Stimulated activated CD8-positive, alpha-beta memory T cell treated with anti-CD3 and anti-CD28 coated beads, Interleukin-4, amount 100 ng/mL, for 24 hours (primary cell): ENCODE data around the gene TNFSF15.

ENCODE experiments used
- DNase-seq: peaks from one replicate; pipeline ENCODE4 v3.0.0-alpha.2; 2020; ENCODE audit warnings: low read depth

TNFSF15 gene

GRCh38 chr9:114805670-114806525 is at the start of gene TNFSF15:
TSS of gene TNFSF15 (minus strand) at chr9:114806039. CDS start at chr9:114806012, 27 bp downstream.
- no peak for DNase-seq

- no peak for DNase-seq
These were observed 49.6 kb upstream of the TNFSF15 start for GRCh38 chr9:114855488-114855887.

- DNase-seq, result no peak
These were observed 49.0 kb upstream of the TNFSF15 start for GRCh38 chr9:114854736-114855355.

DNA sequence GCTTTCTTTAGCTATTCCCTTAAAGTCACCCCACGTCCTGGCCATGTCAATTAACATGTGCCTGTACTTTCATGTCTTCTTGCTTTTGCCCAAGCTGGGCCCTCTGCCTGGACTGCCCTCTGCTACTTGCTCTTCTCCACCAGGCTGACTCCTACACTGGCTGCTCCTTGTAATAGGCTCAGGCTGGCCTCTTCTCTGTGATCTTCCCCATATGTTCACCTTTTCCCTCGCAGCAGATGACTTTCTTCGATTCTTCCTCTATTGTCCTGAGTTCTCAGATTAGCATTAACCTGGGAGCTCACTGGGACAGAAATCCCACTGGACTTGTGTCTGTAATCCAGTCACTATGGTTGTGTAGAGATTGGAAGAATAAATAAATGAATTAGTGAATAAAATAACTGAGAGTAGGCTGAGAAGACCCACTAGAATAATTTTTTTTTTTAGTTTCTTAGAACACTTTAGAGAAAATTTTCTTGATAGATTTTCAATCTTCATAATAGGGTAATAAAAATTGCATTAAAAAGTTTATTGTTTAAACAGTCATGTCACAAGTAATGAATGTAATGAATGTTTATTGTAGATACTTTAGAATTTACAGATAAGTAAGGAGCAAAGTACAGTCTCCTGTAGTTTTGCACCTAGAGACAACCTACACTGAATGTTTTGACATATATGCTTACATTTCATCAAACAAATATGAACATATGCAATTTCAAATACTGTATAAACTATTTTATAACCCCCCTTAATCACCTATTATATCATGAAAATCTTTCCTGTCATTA is 47.4 kb upstream of the TNFSF15 start:
- DNase-seq, result no peak

DNA sequence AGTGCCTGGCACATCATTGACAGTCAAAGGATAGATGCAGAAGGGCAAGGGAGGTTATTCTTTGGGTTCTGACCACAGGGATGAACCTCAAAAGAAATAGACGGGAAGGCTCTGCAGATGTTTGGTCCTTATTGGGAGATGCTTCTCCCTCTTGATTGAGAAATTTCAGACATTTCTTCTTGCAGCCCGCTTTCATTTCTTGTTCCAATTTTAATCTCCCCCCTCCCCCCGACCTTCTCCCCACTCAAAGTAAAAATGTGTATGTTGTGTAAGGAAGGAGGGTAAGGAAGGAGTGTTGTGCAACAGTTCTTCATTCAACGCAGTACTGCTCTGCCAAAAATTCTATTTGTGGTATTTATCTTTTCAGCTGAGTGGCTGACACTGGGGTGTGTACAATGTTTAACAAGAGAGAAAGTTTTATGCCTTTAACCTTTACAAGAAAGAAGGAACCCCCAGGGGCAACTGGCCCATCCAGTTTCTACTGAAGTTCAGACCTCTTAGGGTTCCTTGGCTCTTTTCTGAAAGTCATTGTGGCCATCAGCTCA is 46.3 kb upstream of the TNFSF15 start:
- no peak for DNase-seq

DNA sequence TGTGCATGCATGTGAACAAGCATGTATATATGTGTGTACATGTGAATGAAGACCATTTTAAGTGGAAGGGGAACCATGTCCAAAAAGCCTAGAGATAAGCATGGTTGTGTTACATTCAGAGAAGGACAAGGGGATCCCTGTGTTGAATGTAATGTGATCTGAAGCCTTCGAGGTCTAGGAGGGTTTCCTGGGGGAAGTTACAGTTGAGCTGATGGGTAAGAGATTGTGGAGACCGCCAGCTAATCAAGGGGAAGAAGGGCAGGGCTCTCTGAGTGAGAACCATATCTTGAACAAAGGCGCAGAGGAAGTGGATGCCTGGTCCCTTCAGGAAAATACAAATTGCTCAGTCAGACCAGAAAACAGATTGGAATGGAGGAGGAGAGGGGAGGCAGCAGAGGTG is 45.5 kb upstream of the TNFSF15 start:
- DNase-seq, result no peak

GRCh38 chr9:114850871-114851270 is 45.0 kb upstream of the TNFSF15 start:
- DNase-seq, result no peak

DNA sequence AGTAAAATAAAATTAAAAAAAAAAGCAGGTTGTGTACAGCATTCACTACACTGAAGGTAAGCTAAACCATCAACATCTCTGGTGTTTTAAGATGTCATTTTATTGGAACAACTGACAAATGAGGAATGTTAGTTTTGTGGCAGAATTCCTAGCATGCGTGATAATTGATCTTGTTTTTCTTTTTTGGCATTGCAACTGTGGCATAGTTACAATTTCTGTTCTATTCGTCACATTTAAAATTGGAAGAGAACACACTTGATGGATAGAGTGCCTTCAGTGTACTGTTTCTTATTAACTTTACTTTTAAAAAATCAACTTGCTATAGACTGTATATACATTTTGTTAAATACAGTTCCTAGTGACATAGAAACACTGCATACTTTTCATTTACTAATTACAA is 43.6 kb upstream of the TNFSF15 start:
- no peak for DNase-seq

GRCh38 chr9:114847492-114848417 is 41.9 kb upstream of the TNFSF15 start:
- DNase-seq, result no peak

GRCh38 chr9:114845373-114845772 is 39.5 kb upstream of the TNFSF15 start:
- DNase-seq, result no peak

GRCh38 chr9:114844766-114845165 is 38.9 kb upstream of the TNFSF15 start:
- no peak for DNase-seq

DNA sequence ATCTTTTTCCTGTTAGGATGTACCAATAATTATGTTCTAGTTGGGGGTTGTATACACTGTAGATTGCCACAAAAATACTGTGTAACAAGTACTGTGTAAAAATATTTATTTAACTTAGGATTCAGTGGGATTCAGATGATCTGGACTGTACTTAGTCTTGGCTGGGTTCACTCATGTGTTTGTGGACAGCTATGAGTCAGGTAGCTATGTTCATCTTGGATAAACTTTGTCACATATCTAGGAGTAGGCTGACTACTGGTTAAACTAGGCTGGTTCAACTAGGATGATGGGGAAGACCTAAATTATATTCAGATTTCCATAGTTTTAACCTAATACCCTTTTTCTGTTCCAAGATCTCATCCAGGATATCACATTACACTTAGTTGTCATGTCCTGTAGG is 32.1 kb upstream of the TNFSF15 start:
- DNase-seq, result no peak

- DNase-seq, result no peak
These were observed 30.9 kb upstream of the TNFSF15 start for GRCh38 chr9:114836769-114837168.

GRCh38 chr9:114834386-114834785 is 28.5 kb upstream of the TNFSF15 start:
- no peak for DNase-seq

- DNase-seq, result no peak
These were observed 24.7 kb upstream of the TNFSF15 start for GRCh38 chr9:114830546-114830945.

DNA sequence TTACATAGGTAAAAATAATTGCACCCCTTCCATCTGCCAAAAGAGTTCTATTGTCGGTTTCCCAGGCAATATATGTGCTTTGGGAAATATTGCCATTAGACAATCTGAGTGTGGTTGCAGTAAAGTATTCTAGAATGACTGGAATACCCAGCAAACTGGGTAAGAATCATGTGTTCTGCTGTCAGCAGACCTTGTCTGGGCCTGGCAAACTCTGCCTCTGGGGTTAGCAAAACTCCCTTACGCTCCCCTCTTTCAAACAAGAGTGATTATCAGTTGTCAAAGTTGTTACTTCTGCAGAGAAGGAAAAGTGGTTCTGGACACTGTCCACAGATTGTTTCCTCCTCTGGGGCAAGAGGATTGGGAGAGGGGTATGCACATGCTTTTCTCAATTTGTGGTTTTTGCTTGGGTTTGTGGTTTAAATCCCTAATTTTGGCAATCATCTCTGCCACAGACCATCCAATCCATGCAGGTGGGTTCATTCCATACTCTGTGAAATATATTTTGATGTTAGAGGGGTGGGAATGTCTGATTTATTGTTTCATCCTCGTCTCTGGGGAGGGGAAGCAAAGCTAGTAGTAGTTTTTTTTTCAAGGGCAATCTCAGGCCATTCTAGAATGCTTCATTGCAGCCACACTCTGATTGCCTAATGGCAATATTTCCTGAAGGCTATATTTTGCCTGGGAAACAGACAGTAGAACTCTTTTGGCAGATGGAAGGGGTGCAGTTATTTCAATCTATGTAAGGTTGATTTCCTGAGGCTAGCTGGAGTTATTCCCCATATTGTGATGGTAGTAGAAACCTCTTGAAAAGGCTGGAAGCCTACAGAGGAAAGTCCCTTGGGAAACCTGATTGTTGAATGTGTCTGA is 24.0 kb upstream of the TNFSF15 start:
- no peak for DNase-seq

DNA sequence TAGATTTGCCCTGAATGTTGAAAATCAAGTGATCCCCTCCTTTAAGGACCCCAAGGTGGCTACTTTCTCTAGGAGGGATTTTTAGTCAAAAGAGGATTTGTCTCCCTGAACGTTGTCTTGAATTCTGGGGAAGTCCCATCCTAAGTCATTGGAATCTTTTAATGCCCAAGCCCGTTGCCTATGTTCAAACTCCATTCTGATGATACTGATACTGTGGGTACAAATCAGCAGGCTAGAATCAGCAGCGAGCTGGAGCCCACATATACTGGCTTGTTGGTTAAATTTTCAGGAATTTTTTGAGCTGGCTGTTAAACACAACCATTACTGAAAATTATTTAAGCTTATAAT is 22.4 kb upstream of the TNFSF15 start:
- DNase-seq, result no peak

- no peak for DNase-seq
These were observed 21.9 kb upstream of the TNFSF15 start for GRCh38 chr9:114827641-114828302.

- no peak for DNase-seq
These were observed 20.6 kb upstream of the TNFSF15 start for GRCh38 chr9:114826431-114826830.
